AG08396 (cell line): Measurements from ENCODE around the gene TRAF3.
"Not testable (repeated sequence)": the region's sequence is repeated elsewhere in the genome, so short reads cannot be mapped to it uniquely, and the experiment has no call there.

Experiments used
- DNase-seq: peaks from one replicate; pipeline ENCODE4 v3.0.0; 2012; ENCODE audit warnings: low spot score, mixed read lengths

The TRAF3 gene

GRCh38 chr14:102892651-102893050 lies 115.4 kb downstream of the TRAF3 start:
- DNase-seq: no peak

GRCh38 chr14:102893452-102893851 lies 116.2 kb downstream of the TRAF3 start:
- peak; percentile 88 for DNase-seq

- not testable (repeated sequence) for DNase-seq
These were observed 119.5 kb downstream of the TRAF3 start for GRCh38 chr14:102896735-102897134.

GRCh38 chr14:102897299-102898027 lies 120.2 kb downstream of the TRAF3 start:
- DNase-seq: no peak

- no peak for DNase-seq
These were observed 121.0 kb downstream of the TRAF3 start for GRCh38 chr14:102898298-102898697.

- no peak for DNase-seq
These were observed 121.7 kb downstream of the TRAF3 start for GRCh38 chr14:102898776-102899515.

- no peak for DNase-seq
These were observed 122.3 kb downstream of the TRAF3 start for GRCh38 chr14:102899516-102899900.

GRCh38 chr14:102900631-102901571 lies 123.7 kb downstream of the TRAF3 start:
- DNase-seq: no peak

- no peak for DNase-seq
These were observed 124.4 kb downstream of the TRAF3 start for GRCh38 chr14:102901633-102902032.

- no peak for DNase-seq
These were observed 124.8 kb downstream of the TRAF3 start for GRCh38 chr14:102902086-102902485.

GRCh38 chr14:102902523-102903247 lies 125.4 kb downstream of the TRAF3 start:
- no peak for DNase-seq

- DNase-seq: no peak
These were observed 126.1 kb downstream of the TRAF3 start for GRCh38 chr14:102903248-102903888.

- no peak for DNase-seq
These were observed 126.8 kb downstream of the TRAF3 start for GRCh38 chr14:102903889-102904512.

GRCh38 chr14:102905116-102906108 lies 128.2 kb downstream of the TRAF3 start:
- DNase-seq: no peak

GRCh38 chr14:102906616-102907302 lies 129.5 kb downstream of the TRAF3 start:
- no peak for DNase-seq

- no peak for DNase-seq
These were observed 130.1 kb downstream of the TRAF3 start for GRCh38 chr14:102907303-102907844.

- DNase-seq: no peak
These were observed 130.9 kb downstream of the TRAF3 start for GRCh38 chr14:102907980-102908730.
